Smooth muscle cell (in vitro differentiated cells): ENCODE measurements around the gene FNDC3B. TPM values are rescaled to one million over a fixed set of nuclear protein-coding genes. Genes with fewer than 3 reads are reported as not detected.
"Not testable (repeated sequence)": the region's sequence is repeated elsewhere in the genome, so short reads cannot be mapped to it uniquely, and the experiment has no call there.

Experiments used
- DNase-seq: peaks from one replicate; lab custom pipeline; 2025; ENCODE audit not compliant: unreplicated experiment; lab: John Stamatoyannopoulos, UW
- H2AFZ ChIP-seq: fragments of 200-600 bp; sonication (generic); 2 replicates; pipeline ENCODE4 v1.6.0; 2016; ENCODE audit warnings: antibody characterized with exemption, low read depth, mild to moderate bottlenecking
- H3F3A ChIP-seq: fragments of 200-600 bp; sonication (generic); 2 replicates; pipeline ENCODE4 v1.6.0; 2017; ENCODE audit warnings: antibody characterized with exemption, low read depth
- H3K27ac ChIP-seq: fragments of 200-600 bp; sonication (generic); 2 replicates; pipeline ENCODE4 v1.5.1; 2016; ENCODE audit warnings: low read depth, mild to moderate bottlenecking
- H3K27me3 ChIP-seq: fragments of 200-600 bp; sonication (generic); 2 replicates; pipeline ENCODE4 v1.6.1; 2016; ENCODE audit warnings: low read depth, mild to moderate bottlenecking
- H3K36me3 ChIP-seq: fragments of 200-600 bp; sonication (generic); 2 replicates; pipeline ENCODE4 v1.5.1; 2016; ENCODE audit warnings: low read depth
- H3K4me1 ChIP-seq: fragments of 200-600 bp; sonication (generic); 2 replicates; pipeline ENCODE4 v1.5.1; 2016; ENCODE audit warnings: low read depth
- H3K4me2 ChIP-seq: fragments of 200-600 bp; sonication (generic); 2 replicates; pipeline ENCODE4 v1.6.0; 2016; ENCODE audit warnings: mild to moderate bottlenecking
- H3K4me3 ChIP-seq: fragments of 200-600 bp; sonication (generic); 2 replicates; pipeline ENCODE4 v1.5.1; 2016; ENCODE audit warnings: mild to moderate bottlenecking
- H3K79me2 ChIP-seq: fragments of 200-600 bp; sonication (generic); 2 replicates; pipeline ENCODE4 v1.6.0; 2016; ENCODE audit warnings: low read depth, mild to moderate bottlenecking
- H3K9ac ChIP-seq: fragments of 200-600 bp; sonication (generic); 2 replicates; pipeline ENCODE4 v1.6.0; 2016; ENCODE audit warnings: low read depth
- H3K9me3 ChIP-seq: fragments of 200-600 bp; sonication (generic); replicated peaks from 2 replicates; pipeline ENCODE4 v1.5.1; 2016; ENCODE audit warnings: low read depth
- H4K20me1 ChIP-seq: fragments of 200-600 bp; sonication (generic); 2 replicates; pipeline ENCODE4 v1.6.0; 2016; ENCODE audit warnings: low read depth
- WGBS: methylation state at CpG from one replicate; pipeline ENCODE4 v1.1.7; 2016; ENCODE audit warnings: low lambda C conversion rate; 5-methylcytosine and 5-hydroxymethylcytosine counted together
- polyA plus RNA-seq: library from polyadenylated mRNA; unstranded; fragments of >200 nt; fragmentation: Nextera tagmentation; extraction: Ambion mirVana; gene quantifications from 2 replicates; pipeline ENCODE4 v1.2.1, GENCODE V29; 2016
- total RNA-seq: library from RNA; depleted of rRNA; stranded (reverse); fragments of >200 nt; gene quantifications from 2 replicates; pipeline ENCODE4 v1.2.3, GENCODE V29; 2014
- TF ChIP-seq, protein P1 (sequence below): fragments of 200-600 bp; sonication (generic); IDR thresholded peaks from 2 replicates; pipeline ENCODE4 v1.5.1; 2017; ENCODE audit warnings: borderline replicate concordance, mild to moderate bottlenecking, antibody characterized with exemption; ENCODE audit not compliant: insufficient read depth, poor library complexity, severe bottlenecking

FNDC3B gene
- total and polyA plus RNA-seq, 2 experiments from 2014 or later, result 149 to 294 TPM

GRCh38 chr3:172092658-172093057, 53.3 kb downstream of the FNDC3B start:
- Histone ChIP-seq H3K4me1 (peaks cover 28% of the 10 kb centered on the region), H3F3A (peaks cover 55% of the 10 kb centered on the region)
- 94% methylated on average over 5 of the region's 5 CpGs for WGBS

GRCh38 chr3:172093581-172094443, 54.4 kb downstream of the FNDC3B start:
- not testable (repeated sequence) for H2AFZ ChIP-seq, H3K9me3 ChIP-seq, H3K27me3 ChIP-seq, H3K9ac ChIP-seq, H3K4me3 ChIP-seq, H3K36me3 ChIP-seq, DNase-seq
- 88% methylated on average over 13 of the region's 13 CpGs for WGBS
- peak overlapping the region; percentile 52 for H3K4me2 ChIP-seq
- peaks cover 35% of the 10 kb centered on the region for H3K4me1 ChIP-seq
- peaks cover 98% of the 10 kb centered on the region for H4K20me1 ChIP-seq
- H3F3A ChIP-seq, result peaks cover 56% of the 10 kb centered on the region
- peak overlapping the region; percentile 93 for H3K27ac ChIP-seq
- H3K79me2 ChIP-seq, result peaks cover 99% of the 10 kb centered on the region

More at GRCh38 chr3:172092658-172093057, 53.3 kb downstream of the FNDC3B start:
- Histone ChIP-seq H3K79me2 (peaks cover 99% of the 10 kb centered on the region), H3K36me3 (no peaks in the 10 kb centered on the region), H2AFZ (no peak overlapping the region), H3K4me3 (no peak overlapping the region), H3K27me3 (no peaks in the 10 kb centered on the region), H3K27ac (peak overlapping the region; percentile 96), H4K20me1 (peaks cover 98% of the 10 kb centered on the region), H3K9ac (no peak overlapping the region), H3K4me2 (no peak overlapping the region), H3K9me3 (no peaks in the 10 kb centered on the region)
- TF ChIP-seq, protein P1, sequence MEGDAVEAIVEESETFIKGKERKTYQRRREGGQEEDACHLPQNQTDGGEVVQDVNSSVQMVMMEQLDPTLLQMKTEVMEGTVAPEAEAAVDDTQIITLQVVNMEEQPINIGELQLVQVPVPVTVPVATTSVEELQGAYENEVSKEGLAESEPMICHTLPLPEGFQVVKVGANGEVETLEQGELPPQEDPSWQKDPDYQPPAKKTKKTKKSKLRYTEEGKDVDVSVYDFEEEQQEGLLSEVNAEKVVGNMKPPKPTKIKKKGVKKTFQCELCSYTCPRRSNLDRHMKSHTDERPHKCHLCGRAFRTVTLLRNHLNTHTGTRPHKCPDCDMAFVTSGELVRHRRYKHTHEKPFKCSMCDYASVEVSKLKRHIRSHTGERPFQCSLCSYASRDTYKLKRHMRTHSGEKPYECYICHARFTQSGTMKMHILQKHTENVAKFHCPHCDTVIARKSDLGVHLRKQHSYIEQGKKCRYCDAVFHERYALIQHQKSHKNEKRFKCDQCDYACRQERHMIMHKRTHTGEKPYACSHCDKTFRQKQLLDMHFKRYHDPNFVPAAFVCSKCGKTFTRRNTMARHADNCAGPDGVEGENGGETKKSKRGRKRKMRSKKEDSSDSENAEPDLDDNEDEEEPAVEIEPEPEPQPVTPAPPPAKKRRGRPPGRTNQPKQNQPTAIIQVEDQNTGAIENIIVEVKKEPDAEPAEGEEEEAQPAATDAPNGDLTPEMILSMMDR, result no peak
- DNase-seq, result no peak

GRCh38 chr3:172094621-172095557, 55.5 kb downstream of the FNDC3B start:
- H2AFZ ChIP-seq, result no peak overlapping the region
- peaks cover 99% of the 10 kb centered on the region for H3K79me2 ChIP-seq
- H4K20me1 ChIP-seq, result peaks cover 98% of the 10 kb centered on the region
- TF ChIP-seq, protein P1, result no peak
- no peaks in the 10 kb centered on the region for H3K36me3 ChIP-seq
- H3K9ac ChIP-seq, result peak overlapping the region; percentile 29
- peaks cover 55% of the 10 kb centered on the region for H3F3A ChIP-seq
- no peak overlapping the region for H3K4me3 ChIP-seq
- no peaks in the 10 kb centered on the region for H3K27me3 ChIP-seq
- H3K9me3 ChIP-seq, result no peaks in the 10 kb centered on the region
- 75% methylated on average over 7 of the region's 7 CpGs for WGBS
- peaks cover 39% of the 10 kb centered on the region for H3K4me1 ChIP-seq
- peak overlapping the region; percentile 52 for H3K4me2 ChIP-seq
- DNase-seq, result no peak
- peak overlapping the region; percentile 93 for H3K27ac ChIP-seq

DNA sequence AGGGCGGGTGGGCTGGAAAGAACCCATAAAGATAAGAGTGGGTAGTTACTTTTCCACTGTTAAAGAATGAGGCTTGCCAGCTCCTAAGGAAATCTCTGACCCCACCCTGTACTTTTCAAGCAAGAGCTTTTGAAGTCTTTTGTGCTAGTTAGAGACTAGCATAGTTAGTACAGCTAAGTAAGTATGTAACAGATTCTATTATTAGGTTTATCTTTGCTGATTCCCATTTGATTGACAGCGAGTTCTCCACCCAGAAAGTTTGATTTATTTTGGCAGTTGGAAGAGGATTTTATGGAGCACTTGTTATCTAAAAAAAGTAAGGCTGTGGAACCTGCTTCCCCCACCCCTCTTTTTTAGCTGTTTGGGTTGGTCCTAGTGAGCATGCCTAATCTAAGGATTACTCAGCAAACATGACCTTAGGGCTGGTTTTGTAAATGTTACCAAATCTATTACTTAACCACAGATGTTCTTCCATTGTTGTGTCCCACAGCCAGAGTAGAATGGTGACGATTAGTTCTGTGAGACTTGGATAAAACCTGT, 57.6 kb downstream of the FNDC3B start:
- Histone ChIP-seq H2AFZ (no peak overlapping the region), H3K36me3 (no peaks in the 10 kb centered on the region), H3K4me1 (peaks cover 39% of the 10 kb centered on the region), H3K79me2 (peaks cover 99% of the 10 kb centered on the region), H3K4me3 (peak overlapping the region; percentile 6), H3K9ac (no peak overlapping the region), H3K9me3 (no peaks in the 10 kb centered on the region), H4K20me1 (peaks cover 98% of the 10 kb centered on the region), H3F3A (peaks cover 51% of the 10 kb centered on the region), H3K27ac (peak overlapping the region; percentile 93), H3K4me2 (peak overlapping the region; percentile 52), H3K27me3 (no peaks in the 10 kb centered on the region)
- no peak for DNase-seq
- TF ChIP-seq, protein P1, result no peak
- WGBS, result 33% methylated on average over 3 of the region's 3 CpGs
